Measurements from ENCODE around the gene NAALADL2. TPM values are rescaled to one million over a fixed set of nuclear protein-coding genes. Genes with fewer than 3 reads are reported as not detected.

The NAALADL2 gene
- total and polyA plus RNA-seq, 2 donors (not counting 1 experiment from before 2014, with no cell fraction given), result not detected

DNA sequence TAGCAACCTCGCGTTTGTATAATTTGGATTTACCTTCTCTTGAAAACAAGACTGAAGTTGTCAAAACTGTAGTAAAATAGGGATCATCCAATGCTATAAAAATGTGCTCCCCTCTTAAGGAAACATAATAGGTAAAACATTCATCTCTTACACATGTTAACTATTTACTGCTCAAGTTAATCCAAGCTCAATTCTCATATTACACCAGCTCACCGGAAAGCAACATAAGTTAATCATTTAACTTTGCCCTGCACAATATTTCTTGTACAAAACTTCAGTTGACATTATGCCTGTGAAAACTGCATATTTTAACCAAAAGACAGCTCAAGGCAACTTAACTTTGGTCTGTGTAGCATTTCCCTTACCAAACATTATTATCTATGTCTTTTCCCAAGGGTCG lies 634.2 kb downstream of the NAALADL2 start:
- H3K4me3 Mint-ChIP-seq, result no peak overlapping the region
- no peaks in the 10 kb centered on the region for H3K9me3 ChIP-seq (ENCODE audit: control extremely low read depth in 1 of 3, control insufficient read depth in 2 of 3, insufficient read depth in 1 of 3, low read length in 2 of 3)
- no peak overlapping the region for H3K27ac ChIP-seq (ENCODE audit: low read length in 2 of 2)
- no peaks in the 10 kb centered on the region for H4K20me1 ChIP-seq (ENCODE audit: control insufficient read depth, insufficient read depth, low read length, poor library complexity, severe bottlenecking)
- no peaks in the 10 kb centered on the region for H3K27me3 ChIP-seq (replicated peaks in 1 of 4; ENCODE audit: control extremely low read depth in 1 of 4, control insufficient read depth in 3 of 4, insufficient read depth in 4 of 4, low read length in 3 of 4)
- ATAC-seq (ENCODE audit: low read depth) (no peak), DNase-seq (no peak)
- H3K27ac Mint-ChIP-seq, result no peak overlapping the region
- no peaks in the 10 kb centered on the region for H3K36me3 ChIP-seq (replicated peaks in 1 of 2; ENCODE audit: control extremely low read depth in 1 of 2, control insufficient read depth in 1 of 2, extremely low read depth in 1 of 2, insufficient read depth in 2 of 2, low read length in 1 of 2)
- no peak overlapping the region for H3K4me3 ChIP-seq (ENCODE audit: control extremely low read depth in 1 of 5, extremely low read depth in 1 of 5, insufficient read depth in 1 of 5, low read depth in 2 of 5, low read length in 4 of 5)
- no peak overlapping the region for H2AFZ ChIP-seq (ENCODE audit: insufficient read depth, low read depth, low read length, poor library complexity, severe bottlenecking)
- TF ChIP-seq, protein P1, sequence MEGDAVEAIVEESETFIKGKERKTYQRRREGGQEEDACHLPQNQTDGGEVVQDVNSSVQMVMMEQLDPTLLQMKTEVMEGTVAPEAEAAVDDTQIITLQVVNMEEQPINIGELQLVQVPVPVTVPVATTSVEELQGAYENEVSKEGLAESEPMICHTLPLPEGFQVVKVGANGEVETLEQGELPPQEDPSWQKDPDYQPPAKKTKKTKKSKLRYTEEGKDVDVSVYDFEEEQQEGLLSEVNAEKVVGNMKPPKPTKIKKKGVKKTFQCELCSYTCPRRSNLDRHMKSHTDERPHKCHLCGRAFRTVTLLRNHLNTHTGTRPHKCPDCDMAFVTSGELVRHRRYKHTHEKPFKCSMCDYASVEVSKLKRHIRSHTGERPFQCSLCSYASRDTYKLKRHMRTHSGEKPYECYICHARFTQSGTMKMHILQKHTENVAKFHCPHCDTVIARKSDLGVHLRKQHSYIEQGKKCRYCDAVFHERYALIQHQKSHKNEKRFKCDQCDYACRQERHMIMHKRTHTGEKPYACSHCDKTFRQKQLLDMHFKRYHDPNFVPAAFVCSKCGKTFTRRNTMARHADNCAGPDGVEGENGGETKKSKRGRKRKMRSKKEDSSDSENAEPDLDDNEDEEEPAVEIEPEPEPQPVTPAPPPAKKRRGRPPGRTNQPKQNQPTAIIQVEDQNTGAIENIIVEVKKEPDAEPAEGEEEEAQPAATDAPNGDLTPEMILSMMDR (IDR thresholded peaks at IDR 0.05), result no peak
- TF ChIP-seq EZH2 (IDR thresholded peaks at IDR 0.05; ENCODE audit: borderline replicate concordance, insufficient read depth, low read depth, low read length, poor library complexity, severe bottlenecking), result no peak
- no peak overlapping the region for H3K4me2 ChIP-seq (replicated peaks; ENCODE audit: low read depth, low read length, poor library complexity, severe bottlenecking)
- no peaks in the 10 kb centered on the region for H3K4me1 Mint-ChIP-seq
- no peak overlapping the region for H3K9ac ChIP-seq (ENCODE audit: low read length)
- H3K27me3 Mint-ChIP-seq, result no peaks in the 10 kb centered on the region
- no peaks in the 10 kb centered on the region for H3K4me1 ChIP-seq (ENCODE audit: control insufficient read depth in 2 of 2, insufficient read depth in 2 of 2, low read length in 2 of 2)
- ChIA-PET POLR2A (no interaction called here), CTCF (no interaction called here)
- 100% methylated on average over 1 of the region's 4 CpGs for WGBS (ENCODE audit: insufficient coverage)
- no peaks in the 10 kb centered on the region for H3K9me3 Mint-ChIP-seq (ENCODE audit: insufficient read depth)
- no peaks in the 10 kb centered on the region for H3K79me2 ChIP-seq (ENCODE audit: control insufficient read depth, insufficient read depth, low read length)
- intact Hi-C loops (cut with micrococcal nuclease), result no loop called here

DNA sequence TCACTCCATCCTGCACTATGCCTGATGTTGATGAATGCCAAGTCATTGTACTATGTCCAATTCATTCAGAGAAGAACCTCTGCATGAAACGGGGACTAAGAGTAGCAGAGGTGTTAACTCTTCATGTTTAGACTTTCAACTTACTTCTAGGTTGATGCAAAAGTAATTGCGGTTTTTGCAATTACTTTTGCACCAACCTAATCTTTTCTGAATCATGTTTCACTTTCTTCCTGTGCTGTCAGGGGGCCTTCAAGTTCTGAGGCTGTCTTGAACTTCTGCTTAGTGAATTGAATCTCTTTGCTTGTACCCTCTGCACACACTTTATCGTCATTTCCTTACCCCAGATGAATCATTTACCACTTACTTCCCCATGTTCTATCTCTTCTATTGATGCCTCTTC lies 636.2 kb downstream of the NAALADL2 start:
- POLR2A ChIA-PET, result no interaction called here
- H3K27me3 Mint-ChIP-seq, result no peaks in the 10 kb centered on the region
- no peak overlapping the region for H3K4me3 Mint-ChIP-seq
- ATAC-seq (ENCODE audit: low read depth), result no peak
- H3K9me3 ChIP-seq (ENCODE audit: control extremely low read depth in 1 of 3, control insufficient read depth in 2 of 3, insufficient read depth in 1 of 3, low read length in 2 of 3), result no peaks in the 10 kb centered on the region
- H3K4me1 ChIP-seq (ENCODE audit: control insufficient read depth in 2 of 2, insufficient read depth in 2 of 2, low read length in 2 of 2), result no peaks in the 10 kb centered on the region
- CTCF ChIA-PET, result no interaction called here
- intact Hi-C loops (cut with micrococcal nuclease), result no loop called here
- H3K9me3 Mint-ChIP-seq (ENCODE audit: insufficient read depth), result no peaks in the 10 kb centered on the region
- no peak for DNase-seq
- H3K4me1 Mint-ChIP-seq, result no peaks in the 10 kb centered on the region
- H2AFZ ChIP-seq (ENCODE audit: insufficient read depth, low read depth, low read length, poor library complexity, severe bottlenecking), result peak overlapping the region; percentile 28
- no peaks in the 10 kb centered on the region for H4K20me1 ChIP-seq (ENCODE audit: control insufficient read depth, insufficient read depth, low read length, poor library complexity, severe bottlenecking)
- H3K27ac ChIP-seq (ENCODE audit: low read length in 2 of 2), result no peak overlapping the region
- H3K27ac Mint-ChIP-seq, result no peak overlapping the region
- no peaks in the 10 kb centered on the region for H3K79me2 ChIP-seq (ENCODE audit: control insufficient read depth, insufficient read depth, low read length)
- no peaks in the 10 kb centered on the region for H3K27me3 ChIP-seq (replicated peaks in 1 of 4; ENCODE audit: control extremely low read depth in 1 of 4, control insufficient read depth in 3 of 4, insufficient read depth in 4 of 4, low read length in 3 of 4)
- WGBS (ENCODE audit: insufficient coverage), result no CpG with 5 or more reads among the region's 3 CpGs
- H3K36me3 ChIP-seq (replicated peaks in 1 of 2; ENCODE audit: control extremely low read depth in 1 of 2, control insufficient read depth in 1 of 2, extremely low read depth in 1 of 2, insufficient read depth in 2 of 2, low read length in 1 of 2), result no peaks in the 10 kb centered on the region
- TF ChIP-seq, protein P1 (IDR thresholded peaks at IDR 0.05), result no peak
- no peak for TF ChIP-seq EZH2 (IDR thresholded peaks at IDR 0.05; ENCODE audit: borderline replicate concordance, insufficient read depth, low read depth, low read length, poor library complexity, severe bottlenecking)
- no peak overlapping the region for H3K4me3 ChIP-seq (ENCODE audit: control extremely low read depth in 1 of 5, extremely low read depth in 1 of 5, insufficient read depth in 1 of 5, low read depth in 2 of 5, low read length in 4 of 5)
- no peak overlapping the region for H3K4me2 ChIP-seq (replicated peaks; ENCODE audit: low read depth, low read length, poor library complexity, severe bottlenecking)
- no peak overlapping the region for H3K9ac ChIP-seq (ENCODE audit: low read length)

All from B cell (primary cell).